Hepatocyte (in vitro differentiated cells): ENCODE measurements around the gene CBS.

ENCODE experiments used
- CTCF ChIP-seq: fragments of 200-600 bp; sonication (generic); IDR thresholded peaks from 2 replicates; pipeline ENCODE4 v1.5.1; 2016; ENCODE audit warnings: antibody characterized with exemption, mild to moderate bottlenecking; ENCODE audit not compliant: poor library complexity
- EZH2phosphoT487 ChIP-seq: fragments of 200-600 bp; sonication (generic); IDR thresholded peaks from one replicate; pipeline ENCODE4 v1.6.1; 2018; ENCODE audit warnings: antibody characterized with exemption, mild to moderate bottlenecking, low read depth, moderate library complexity; ENCODE audit not compliant: unreplicated experiment, severe bottlenecking

DNA sequence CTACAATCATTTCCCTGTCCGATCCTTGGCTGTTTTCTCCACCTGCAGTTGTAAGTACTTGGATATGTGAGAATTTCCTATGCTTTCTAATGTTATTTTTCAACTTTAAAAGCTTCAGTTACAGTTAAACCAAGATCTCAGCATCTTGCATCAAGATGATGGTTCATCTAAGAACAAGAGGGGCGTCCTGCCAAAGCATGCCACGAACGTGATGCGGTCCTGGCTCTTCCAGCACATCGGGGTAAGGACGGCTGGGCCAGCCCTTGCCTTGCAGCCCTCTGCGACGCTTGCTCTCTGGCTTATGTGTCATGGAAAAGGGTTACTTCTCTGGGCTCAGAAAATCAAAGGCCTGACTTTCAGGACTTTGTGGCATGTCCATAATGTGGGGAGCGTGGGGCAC is 54.4 kb downstream of the CBS start:
- TF ChIP-seq EZH2phosphoT487 (no peak), CTCF (no peak)
